Neural cell (in vitro differentiated cells): ENCODE results near the gene XRCC6.
A peak's percentile ranks its signal among the peaks of the same experiment; 100 is the strongest.

ENCODE experiments used
- CTCF ChIP-seq: fragments of 450-650 bp; IDR thresholded peaks from 2 replicates; pipeline ENCODE4 v1.5.1; 2014; ENCODE audit warnings: antibody characterized with exemption, mild to moderate bottlenecking, moderate library complexity; ENCODE audit not compliant: poor library complexity, severe bottlenecking
- MXI1 ChIP-seq: fragments of 450-650 bp; conservative IDR thresholded peaks from 2 replicates; pipeline ENCODE4 v1.6.1; 2014; ENCODE audit warnings: antibody characterized with exemption, mild to moderate bottlenecking; ENCODE audit not compliant: poor library complexity, severe bottlenecking
- TAF1 ChIP-seq: IDR thresholded peaks from 2 replicates; pipeline ENCODE4 v1.6.1; 2012; ENCODE audit warnings: low read depth

GRCh38 chr22:41697126-41697775 is 76.2 kb downstream of the XRCC6 start:
- peak; percentile 41 for TF ChIP-seq MXI1
- TF ChIP-seq CTCF, result peak; percentile 99
- no peak for TF ChIP-seq TAF1
